ES-I3 (cell line): ENCODE results near the gene ZNF804A.

Experiments
- H3K36me3 ChIP-seq: 2 replicates; pipeline ENCODE4 v1.6.1; 2013; ENCODE audit warnings: mild to moderate bottlenecking, low read length, control low read depth, moderate library complexity; ENCODE audit not compliant: insufficient read depth
- H3K4me1 ChIP-seq: 2 replicates; pipeline ENCODE4 v1.6.1; 2013; ENCODE audit warnings: mild to moderate bottlenecking, control low read depth, low read length; ENCODE audit not compliant: insufficient read depth
- H3K9ac ChIP-seq: 2 replicates; pipeline ENCODE4 v1.6.1; 2013; ENCODE audit warnings: low read depth, mild to moderate bottlenecking, low read length, moderate library complexity
- H3K9me3 ChIP-seq: 2 replicates; pipeline ENCODE4 v1.6.1; 2013; ENCODE audit warnings: mild to moderate bottlenecking, low read length, moderate library complexity; ENCODE audit not compliant: control insufficient read depth, insufficient read depth

The ZNF804A gene

GRCh38 chr2:184779777-184780176 lies 181.4 kb downstream of the ZNF804A start:
- Histone ChIP-seq H3K4me1 (no peaks in the 10 kb centered on the region), H3K36me3 (no peaks in the 10 kb centered on the region), H3K9ac (no peak overlapping the region), H3K9me3 (no peaks in the 10 kb centered on the region)

GRCh38 chr2:184780384-184780783 lies 182.1 kb downstream of the ZNF804A start:
- H3K9me3 ChIP-seq = no peaks in the 10 kb centered on the region
- H3K36me3 ChIP-seq = no peaks in the 10 kb centered on the region
- H3K4me1 ChIP-seq = no peaks in the 10 kb centered on the region
- no peak overlapping the region for H3K9ac ChIP-seq

- Histone ChIP-seq H3K4me1 (no peaks in the 10 kb centered on the region), H3K36me3 (no peaks in the 10 kb centered on the region), H3K9me3 (no peaks in the 10 kb centered on the region), H3K9ac (no peak overlapping the region)
Observed at GRCh38 chr2:184780944-184781343, 182.6 kb downstream of the ZNF804A start.

- Histone ChIP-seq H3K4me1 (no peaks in the 10 kb centered on the region), H3K9ac (no peak overlapping the region), H3K9me3 (no peaks in the 10 kb centered on the region), H3K36me3 (no peaks in the 10 kb centered on the region)
Observed at GRCh38 chr2:184783576-184783975, 185.2 kb downstream of the ZNF804A start.

GRCh38 chr2:184793176-184793575 lies 194.8 kb downstream of the ZNF804A start:
- Histone ChIP-seq H3K9me3 (no peaks in the 10 kb centered on the region), H3K36me3 (no peaks in the 10 kb centered on the region), H3K4me1 (no peaks in the 10 kb centered on the region), H3K9ac (no peak overlapping the region)

GRCh38 chr2:184799379-184799778 lies 201.1 kb downstream of the ZNF804A start:
- H3K9me3 ChIP-seq = no peaks in the 10 kb centered on the region
- no peaks in the 10 kb centered on the region for H3K36me3 ChIP-seq
- H3K4me1 ChIP-seq = peaks cover 6% of the 10 kb centered on the region; the same call in 1 of the 2 replicates
- H3K9ac ChIP-seq = no peak overlapping the region

- H3K36me3 ChIP-seq = no peaks in the 10 kb centered on the region
- no peaks in the 10 kb centered on the region for H3K4me1 ChIP-seq
- H3K9me3 ChIP-seq = no peaks in the 10 kb centered on the region
- no peak overlapping the region for H3K9ac ChIP-seq
Observed at GRCh38 chr2:184814421-184814820, 216.1 kb downstream of the ZNF804A start.

- Histone ChIP-seq H3K9ac (no peak overlapping the region), H3K9me3 (no peaks in the 10 kb centered on the region), H3K4me1 (no peaks in the 10 kb centered on the region), H3K36me3 (no peaks in the 10 kb centered on the region)
Observed at GRCh38 chr2:184815824-184816223, 217.5 kb downstream of the ZNF804A start.

- Histone ChIP-seq H3K9me3 (no peaks in the 10 kb centered on the region), H3K4me1 (no peaks in the 10 kb centered on the region), H3K36me3 (no peaks in the 10 kb centered on the region), H3K9ac (no peak overlapping the region)
Observed at GRCh38 chr2:184824597-184824996, 226.3 kb downstream of the ZNF804A start.

- Histone ChIP-seq H3K9me3 (no peaks in the 10 kb centered on the region), H3K4me1 (no peaks in the 10 kb centered on the region), H3K9ac (no peak overlapping the region), H3K36me3 (no peaks in the 10 kb centered on the region)
Observed at GRCh38 chr2:184830531-184830930, 232.2 kb downstream of the ZNF804A start.

- no peaks in the 10 kb centered on the region for H3K36me3 ChIP-seq
- H3K9me3 ChIP-seq = no peaks in the 10 kb centered on the region
- no peak overlapping the region for H3K9ac ChIP-seq
- H3K4me1 ChIP-seq = no peaks in the 10 kb centered on the region
Observed at GRCh38 chr2:184834699-184835397, 236.5 kb downstream of the ZNF804A start.

GRCh38 chr2:184835398-184835715 lies 237.0 kb downstream of the ZNF804A start:
- Histone ChIP-seq H3K9ac (no peak overlapping the region), H3K9me3 (no peaks in the 10 kb centered on the region), H3K4me1 (no peaks in the 10 kb centered on the region), H3K36me3 (no peaks in the 10 kb centered on the region)

GRCh38 chr2:184847331-184847730 lies 249.0 kb downstream of the ZNF804A start:
- Histone ChIP-seq H3K4me1 (no peaks in the 10 kb centered on the region), H3K9me3 (no peaks in the 10 kb centered on the region), H3K36me3 (no peaks in the 10 kb centered on the region), H3K9ac (no peak overlapping the region)

GRCh38 chr2:184849516-184849915 lies 251.2 kb downstream of the ZNF804A start:
- Histone ChIP-seq H3K9ac (no peak overlapping the region), H3K9me3 (no peaks in the 10 kb centered on the region), H3K36me3 (no peaks in the 10 kb centered on the region), H3K4me1 (no peaks in the 10 kb centered on the region)

GRCh38 chr2:184851576-184851975 lies 253.2 kb downstream of the ZNF804A start:
- Histone ChIP-seq H3K9me3 (no peaks in the 10 kb centered on the region), H3K36me3 (no peaks in the 10 kb centered on the region), H3K9ac (no peak overlapping the region), H3K4me1 (no peaks in the 10 kb centered on the region)

- no peaks in the 10 kb centered on the region for H3K36me3 ChIP-seq
- H3K4me1 ChIP-seq = no peaks in the 10 kb centered on the region
- H3K9ac ChIP-seq = no peak overlapping the region
- no peaks in the 10 kb centered on the region for H3K9me3 ChIP-seq
Observed at GRCh38 chr2:184859187-184859586, 260.9 kb downstream of the ZNF804A start.
